Left lung (tissue), 14 donors: ENCODE results near the gene HOXB1. TPM values are rescaled to one million over a fixed set of nuclear protein-coding genes. Genes with fewer than 3 reads are reported as not detected.

Source experiments
- ATAC-seq: fragments of 200-7000 bp; cut with Tn5 transposase; one replicate; pipeline ENCODE4 v1.9.1; 2020; ENCODE audit warnings: moderate library complexity
- DNase-seq, 4 donors: peaks; one replicate each; pipeline ENCODE4 v3.0.0-alpha.2; 2013 to 2020
- H3K27ac ChIP-seq, 2 donors: fragments of 200-600 bp; sonication (generic) in 1 of 2; one replicate each; pipeline versions ENCODE4 v1.5.0 to v1.8.0; 2020 to 2021
- H3K27me3 ChIP-seq, 2 donors: fragments of 200-600 bp; sonication (generic) in 1 of 2; one replicate each; pipeline versions ENCODE4 v1.5.0 to v1.8.0; 2020 to 2021
- H3K36me3 ChIP-seq, 2 donors: fragments of 200-600 bp; sonication (generic) in 1 of 2; one replicate each; pipeline versions ENCODE4 v1.5.0 to v1.8.0; 2020 to 2021
- H3K4me1 ChIP-seq, 2 donors: fragments of 200-600 bp; one replicate each; pipeline ENCODE4 v1.8.0; 2021
- H3K4me3 ChIP-seq, 2 donors: fragments of 200-600 bp; sonication (generic) in 1 of 2; one replicate each; pipeline versions ENCODE4 v1.5.0 to v1.8.0; 2020 to 2021; ENCODE audit warnings: mild to moderate bottlenecking in 1 of 2
- H3K9me3 ChIP-seq, 2 donors: fragments of 200-600 bp; sonication (generic) in 1 of 2; one replicate each; pipeline versions ENCODE4 v1.5.0 to v1.8.0; 2020 to 2021
- intact Hi-C, 2 donors: fragments of 100-400 bp; cut with DNase I; formaldehyde crosslinking; loops; one replicate each; pipeline versions ENCODE4 v1.11.2 to v1.14.2; 2022
- long read RNA-seq, 12 donors: library from polyadenylated mRNA in 2 of 12; unstranded in 2 of 12; transcript quantifications; one replicate each; pipeline ENCODE4 v2.0.0 and lab custom pipeline, GENCODE V29; 2019 to 2026
- polyA plus RNA-seq, 6 donors: library from polyadenylated mRNA; unstranded; fragments of 120-200 nt; gene quantifications; one replicate each; pipeline ENCODE4 v1.2.1, GENCODE V29; 2013; ENCODE audit not compliant: insufficient read length in 6 of 6
- total RNA-seq, 2 donors: library from RNA; stranded (reverse); fragmentation: NEBNext Ultra II Directional; extraction: Animal tissue kit (Norgen Biotek cat#: 25700); gene quantifications; one replicate each; pipeline ENCODE4 v1.2.1, GENCODE V29; 2021
- TF ChIP-seq, protein P1 (sequence below), 2 donors: fragments of 200-600 bp; sonication (generic) in 1 of 2; IDR thresholded peaks; one replicate each; pipeline versions ENCODE4 v1.5.0 to v1.8.0; 2021; ENCODE audit warnings: antibody characterized with exemption in 2 of 2
- donor health status: DM: no; HTN: yes; CAD: no.
- donor health status: DM: no; HTN: no; CAD: no.

The HOXB1 gene
- not detected for total RNA-seq
- polyA plus RNA-seq = under 1 TPM in 5 of 6 donors, not detected in 1; 0.09 to 0.39 (median 0.10) TPM
- long read RNA-seq, donor 1 = 0 reads
- long read RNA-seq, donor 2 = 0 reads
- long read RNA-seq, donor 3 = 0 reads
- long read RNA-seq, donor 4 = 0 reads
- long read RNA-seq, donor 5 = 0 reads
- long read RNA-seq, donor 6 = 0 reads
- long read RNA-seq, donor 7 = 0 reads
- long read RNA-seq, donor 8 = 0 reads
- long read RNA-seq, donor 9 = 0 reads
- long read RNA-seq, donor 10 = 0 reads
- long read RNA-seq, donor 11 = 0 reads
- long read RNA-seq, donor 12 = 0 reads

DNA sequence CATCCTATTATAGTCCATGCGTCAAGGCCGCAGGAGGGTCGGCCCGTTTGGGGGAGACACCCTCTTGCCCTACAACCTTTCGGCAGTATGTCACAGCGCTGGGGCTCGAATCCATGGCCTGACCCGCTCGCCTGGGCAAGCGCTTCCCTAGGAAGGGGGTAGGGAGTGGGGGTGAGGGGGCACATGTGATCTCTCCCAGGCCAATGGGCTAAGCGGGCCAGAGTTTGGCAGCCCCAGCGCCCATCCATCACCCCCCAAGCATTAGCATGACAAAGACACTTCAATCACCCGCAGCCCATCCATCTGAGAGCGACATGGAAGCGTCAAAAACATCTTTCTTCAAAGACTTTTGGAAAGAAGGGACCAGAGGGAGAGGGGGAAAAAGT is at the start of gene HOXB1:
HOXB1 (minus strand) TSS at position 125 of the 386 bp plus-strand sequence; CDS start at position 18, 107 bp downstream.
- no peak for DNase-seq
- TF ChIP-seq, protein P1, sequence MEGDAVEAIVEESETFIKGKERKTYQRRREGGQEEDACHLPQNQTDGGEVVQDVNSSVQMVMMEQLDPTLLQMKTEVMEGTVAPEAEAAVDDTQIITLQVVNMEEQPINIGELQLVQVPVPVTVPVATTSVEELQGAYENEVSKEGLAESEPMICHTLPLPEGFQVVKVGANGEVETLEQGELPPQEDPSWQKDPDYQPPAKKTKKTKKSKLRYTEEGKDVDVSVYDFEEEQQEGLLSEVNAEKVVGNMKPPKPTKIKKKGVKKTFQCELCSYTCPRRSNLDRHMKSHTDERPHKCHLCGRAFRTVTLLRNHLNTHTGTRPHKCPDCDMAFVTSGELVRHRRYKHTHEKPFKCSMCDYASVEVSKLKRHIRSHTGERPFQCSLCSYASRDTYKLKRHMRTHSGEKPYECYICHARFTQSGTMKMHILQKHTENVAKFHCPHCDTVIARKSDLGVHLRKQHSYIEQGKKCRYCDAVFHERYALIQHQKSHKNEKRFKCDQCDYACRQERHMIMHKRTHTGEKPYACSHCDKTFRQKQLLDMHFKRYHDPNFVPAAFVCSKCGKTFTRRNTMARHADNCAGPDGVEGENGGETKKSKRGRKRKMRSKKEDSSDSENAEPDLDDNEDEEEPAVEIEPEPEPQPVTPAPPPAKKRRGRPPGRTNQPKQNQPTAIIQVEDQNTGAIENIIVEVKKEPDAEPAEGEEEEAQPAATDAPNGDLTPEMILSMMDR (IDR thresholded peaks at IDR 0.05) = no peak
- no peaks in the 10 kb centered on the region for H3K36me3 ChIP-seq
- no peaks in the 10 kb centered on the region for H3K9me3 ChIP-seq
- H3K4me3 ChIP-seq = no peak within 1 kb of the TSS
- intact Hi-C loops = no loop called here
- peaks cover 26 to 81% of the 10 kb centered on the region in 2 donors for H3K27me3 ChIP-seq
- H3K4me1 ChIP-seq = no peaks in the 10 kb centered on the region
- ATAC-seq = no peak
- no peak within 1 kb of the TSS for H3K27ac ChIP-seq

DNA sequence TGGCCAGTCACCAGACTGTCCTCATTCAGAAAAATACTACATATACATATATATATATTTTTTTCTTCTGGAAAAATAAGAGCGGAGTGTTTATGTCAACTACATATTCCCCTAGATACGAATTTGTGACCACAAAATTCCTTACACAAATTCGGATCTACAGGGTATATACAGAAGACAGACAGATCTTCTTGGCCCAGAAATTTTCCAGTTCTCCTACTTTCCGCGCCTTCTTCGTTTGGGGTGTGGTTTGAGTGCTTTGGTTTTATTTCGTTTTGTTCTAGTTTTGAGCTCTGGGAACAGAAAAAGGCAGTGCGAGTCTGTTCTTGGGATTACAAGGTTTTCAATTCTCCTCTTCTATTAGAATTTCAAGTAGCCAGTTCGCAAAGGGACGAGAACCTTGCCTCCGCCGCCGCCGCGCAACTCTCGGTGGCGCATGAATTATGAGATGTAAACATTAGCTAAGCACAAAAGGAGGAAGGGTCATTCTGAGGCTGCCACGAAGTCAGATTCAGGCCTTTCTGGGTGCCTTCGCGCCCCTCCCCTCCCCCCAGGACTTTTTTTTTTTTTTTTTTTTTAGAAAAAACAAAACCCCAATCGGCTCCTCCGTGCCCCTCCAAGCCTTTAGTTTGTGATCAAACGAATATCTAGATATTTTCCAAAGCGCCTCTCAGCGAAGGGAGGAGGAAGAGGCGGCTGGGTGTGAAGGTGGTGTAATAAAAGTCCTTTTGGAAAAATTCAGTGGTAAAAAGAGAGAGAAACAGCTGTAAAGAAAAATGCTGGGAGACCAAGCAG is 49.1 kb upstream of the HOXB1 start:
- Histone ChIP-seq H3K27me3 (peaks cover 66 to 100% of the 10 kb centered on the region in 2 donors), H3K4me1 (peaks cover 9 to 56% of the 10 kb centered on the region in 2 donors), H3K27ac (peak overlapping the region; percentile 62 to 95), H3K9me3 (no peaks in the 10 kb centered on the region), H3K4me3 (peak overlapping the region in 1 of 2 donors; percentile 7), H3K36me3 (no peaks in the 10 kb centered on the region)
- peak in 1 of 4 donors; percentile 82 for DNase-seq
- intact Hi-C loops = no loop called here
- TF ChIP-seq, protein P1 (IDR thresholded peaks at IDR 0.05) = no peak
- no peak for ATAC-seq

GRCh38 chr17:48579471-48579759 is 48.6 kb upstream of the HOXB1 start:
- H3K27me3 ChIP-seq = peaks cover 67 to 100% of the 10 kb centered on the region in 2 donors
- H3K36me3 ChIP-seq = no peaks in the 10 kb centered on the region
- peaks cover 9 to 53% of the 10 kb centered on the region in 2 donors for H3K4me1 ChIP-seq
- TF ChIP-seq, protein P1 (IDR thresholded peaks at IDR 0.05) = no peak
- peak overlapping the region; percentile 72 to 95 for H3K27ac ChIP-seq
- intact Hi-C loops = no loop called here
- H3K4me3 ChIP-seq = peak overlapping the region in 1 of 2 donors; percentile 46
- H3K9me3 ChIP-seq = no peaks in the 10 kb centered on the region
- ATAC-seq (no peak), DNase-seq (no peak)

- H3K9me3 ChIP-seq = no peaks in the 10 kb centered on the region
- intact Hi-C loops = no loop called here
- H3K27me3 ChIP-seq = peaks cover 65 to 100% of the 10 kb centered on the region in 2 donors
- TF ChIP-seq, protein P1 (IDR thresholded peaks at IDR 0.05) = no peak
- DNase-seq (no peak), ATAC-seq (peak; percentile 9)
- peak overlapping the region; percentile 29 to 46 for H3K4me3 ChIP-seq
- H3K36me3 ChIP-seq = no peaks in the 10 kb centered on the region
- H3K27ac ChIP-seq = peak overlapping the region; percentile 72 to 95
- peaks cover 3 to 47% of the 10 kb centered on the region in 2 donors for H3K4me1 ChIP-seq
These were observed 48.0 kb upstream of the HOXB1 start for GRCh38 chr17:48578616-48579470.
